Measurements from ENCODE around the gene SPRYD7. TPM values are rescaled to one million over a fixed set of nuclear protein-coding genes. Genes with fewer than 3 reads are reported as not detected.

Gene SPRYD7
- total RNA-seq, 2 experiments from 2014 or later = 1.1 to 1.5 TPM

GRCh38 chr13:49932066-49932465 lies 4.1 kb downstream of the SPRYD7 start:
- no peaks in the 10 kb centered on the region for H3K9me3 ChIP-seq (ENCODE audit: control insufficient read depth in 1 of 2, insufficient read depth in 1 of 2, low read length in 2 of 2)
- TF ChIP-seq CTCF (IDR thresholded peaks at IDR 0.05) = no peak
- DNase-seq (no peak), ATAC-seq (ENCODE audit: poor library complexity) (no peak)
- H3K4me3 ChIP-seq (ENCODE audit: low read length) = no peak overlapping the region
- H3K4me3 Mint-ChIP-seq = no peak overlapping the region
- H3K27ac Mint-ChIP-seq = no peak overlapping the region
- POLR2A ChIA-PET = no interaction called here
- H3K4me1 Mint-ChIP-seq (ENCODE audit: low read depth) = peaks cover 23% of the 10 kb centered on the region
- H3K27me3 ChIP-seq (ENCODE audit: control insufficient read depth in 1 of 2, insufficient read depth in 2 of 2, low read length in 2 of 2) = no peaks in the 10 kb centered on the region
- no peaks in the 10 kb centered on the region for H3K9me3 Mint-ChIP-seq
- no peaks in the 10 kb centered on the region for H3K36me3 ChIP-seq (ENCODE audit: insufficient read depth, low read length)
- H3K36me3 Mint-ChIP-seq (ENCODE audit: low read depth) = peaks cover 22% of the 10 kb centered on the region
- intact Hi-C loops (cut with DNase I, micrococcal nuclease) = loop anchor here (10.0 kb wide), 4 partner anchors 137 to 1653 kb away; partner anchors contain the start of genes FNDC3A (in 1 of the 2), KPNA3 (in 1 of the 2) and WDFY2 (in 1 of the 2)
- CTCF ChIA-PET = no interaction called here
- H3K27me3 Mint-ChIP-seq = no peaks in the 10 kb centered on the region
- peaks cover 14% of the 10 kb centered on the region for H3K4me1 ChIP-seq (ENCODE audit: insufficient read depth, low read length)
- no peak overlapping the region for H3K27ac ChIP-seq (ENCODE audit: low read depth in 1 of 2, low read length in 2 of 2)

DNA sequence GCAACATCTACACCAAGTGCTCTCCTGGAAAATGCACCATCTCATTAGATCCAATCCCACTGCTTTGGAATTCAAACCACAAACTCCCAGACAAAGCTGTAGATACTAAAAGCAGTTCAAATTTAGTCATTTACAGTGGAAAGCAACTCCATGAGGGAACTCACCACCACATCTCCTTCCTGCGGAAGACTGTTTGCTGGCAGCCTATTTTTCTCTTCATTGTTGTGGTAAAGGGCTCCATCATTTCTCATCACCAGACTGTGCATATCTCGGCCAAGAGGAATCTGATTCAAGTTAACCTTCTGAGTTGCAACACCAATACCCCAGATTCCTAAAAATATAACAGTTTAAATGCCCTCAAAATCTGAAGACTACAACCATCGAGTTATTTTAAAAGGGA lies 8.4 kb downstream of the SPRYD7 start:
- H3K27me3 Mint-ChIP-seq = no peaks in the 10 kb centered on the region

GRCh38 chr13:49925881-49926418 lies 10.2 kb downstream of the SPRYD7 start:
- Mint-ChIP-seq H3K4me3 (no peak overlapping the region), H3K9me3 (no peaks in the 10 kb centered on the region), H3K27ac (no peak overlapping the region), H3K27me3 (no peaks in the 10 kb centered on the region), H3K4me1 (ENCODE audit: low read depth) (peaks cover 5% of the 10 kb centered on the region), H3K36me3 (ENCODE audit: low read depth) (peaks cover 52% of the 10 kb centered on the region)
- H3K27me3 ChIP-seq (ENCODE audit: control insufficient read depth in 1 of 2, insufficient read depth in 2 of 2, low read length in 2 of 2) = no peaks in the 10 kb centered on the region
- ATAC-seq (ENCODE audit: poor library complexity) (no peak), DNase-seq (no peak)
- POLR2A ChIA-PET = no interaction called here
- H3K4me1 ChIP-seq (ENCODE audit: insufficient read depth, low read length) = no peaks in the 10 kb centered on the region
- no peak overlapping the region for H3K4me3 ChIP-seq (ENCODE audit: low read length)
- H3K9me3 ChIP-seq (ENCODE audit: control insufficient read depth in 1 of 2, insufficient read depth in 1 of 2, low read length in 2 of 2) = no peaks in the 10 kb centered on the region
- H3K27ac ChIP-seq (ENCODE audit: low read depth in 1 of 2, low read length in 2 of 2) = no peak overlapping the region
- H3K36me3 ChIP-seq (ENCODE audit: insufficient read depth, low read length) = peaks cover 6% of the 10 kb centered on the region
- CTCF ChIA-PET = interaction anchor here (0.6 kb wide), 1 partner anchor 79 kb away, joined by 4 read pairs; no protein-coding TSS in a partner anchor
- no peak for TF ChIP-seq CTCF (IDR thresholded peaks at IDR 0.05)
- intact Hi-C loops (cut with DNase I, micrococcal nuclease) = no loop called here

More for the DNA sequence above, 8.4 kb downstream of the SPRYD7 start:
- Histone ChIP-seq H3K9me3 (ENCODE audit: control insufficient read depth in 1 of 2, insufficient read depth in 1 of 2, low read length in 2 of 2) (no peaks in the 10 kb centered on the region), H3K36me3 (ENCODE audit: insufficient read depth, low read length) (peaks cover 4% of the 10 kb centered on the region), H3K4me3 (ENCODE audit: low read length) (no peak overlapping the region), H3K27ac (ENCODE audit: low read depth in 1 of 2, low read length in 2 of 2) (no peak overlapping the region), H3K27me3 (ENCODE audit: control insufficient read depth in 1 of 2, insufficient read depth in 2 of 2, low read length in 2 of 2) (no peaks in the 10 kb centered on the region), H3K4me1 (ENCODE audit: insufficient read depth, low read length) (no peaks in the 10 kb centered on the region)
- DNase-seq (no peak), ATAC-seq (ENCODE audit: poor library complexity) (no peak)
- H3K4me1 Mint-ChIP-seq (ENCODE audit: low read depth) = peaks cover 5% of the 10 kb centered on the region
- intact Hi-C loops (cut with DNase I, micrococcal nuclease) = no loop called here
- ChIA-PET POLR2A (no interaction called here), CTCF (no interaction called here)
- no peaks in the 10 kb centered on the region for H3K9me3 Mint-ChIP-seq
- H3K4me3 Mint-ChIP-seq = no peak overlapping the region
- no peak overlapping the region for H3K27ac Mint-ChIP-seq
- H3K36me3 Mint-ChIP-seq (ENCODE audit: low read depth) = peaks cover 37% of the 10 kb centered on the region
- TF ChIP-seq CTCF (IDR thresholded peaks at IDR 0.05) = no peak

All from CD4-positive, alpha-beta T cell (primary cell).